Loucy (cell line): ENCODE measurements around the gene MUTYH.

ENCODE experiments used
- CTCF ChIP-seq: fragments of 200-600 bp; sonication (generic); conservative IDR thresholded peaks from 2 replicates; pipeline ENCODE4 v1.5.1; 2014; ENCODE audit warnings: mild to moderate bottlenecking, antibody characterized with exemption, low read length
- EZH2phosphoT487 ChIP-seq: fragments of 200-600 bp; IDR thresholded peaks from 2 replicates; pipeline ENCODE4 v1.6.1; 2018; ENCODE audit warnings: antibody characterized with exemption, mild to moderate bottlenecking, moderate library complexity, borderline replicate concordance

GRCh38 chr1:45291716-45292115, 48.5 kb downstream of the MUTYH start:
- TF ChIP-seq CTCF, result no peak
- TF ChIP-seq EZH2phosphoT487, result no peak
